ENCODE data around the gene GPX4. TPM values are rescaled to one million over a fixed set of nuclear protein-coding genes. Genes with fewer than 3 reads are reported as not detected.

GPX4 gene
- total and polyA plus RNA-seq, 12 donors: 332 to 1,424 (median 704) TPM

- peaks cover 0 to 22% (median 0%) of the 10 kb centered on the region in 3 donors for H3K9me3 ChIP-seq (replicated peaks in 1 of 3)
- no peaks in the 10 kb centered on the region for H3K27me3 ChIP-seq
- no peak overlapping the region for H3K4me3 ChIP-seq
- intact Hi-C loops (cut with DNase I): no loop called here
- TF ChIP-seq, protein P1, sequence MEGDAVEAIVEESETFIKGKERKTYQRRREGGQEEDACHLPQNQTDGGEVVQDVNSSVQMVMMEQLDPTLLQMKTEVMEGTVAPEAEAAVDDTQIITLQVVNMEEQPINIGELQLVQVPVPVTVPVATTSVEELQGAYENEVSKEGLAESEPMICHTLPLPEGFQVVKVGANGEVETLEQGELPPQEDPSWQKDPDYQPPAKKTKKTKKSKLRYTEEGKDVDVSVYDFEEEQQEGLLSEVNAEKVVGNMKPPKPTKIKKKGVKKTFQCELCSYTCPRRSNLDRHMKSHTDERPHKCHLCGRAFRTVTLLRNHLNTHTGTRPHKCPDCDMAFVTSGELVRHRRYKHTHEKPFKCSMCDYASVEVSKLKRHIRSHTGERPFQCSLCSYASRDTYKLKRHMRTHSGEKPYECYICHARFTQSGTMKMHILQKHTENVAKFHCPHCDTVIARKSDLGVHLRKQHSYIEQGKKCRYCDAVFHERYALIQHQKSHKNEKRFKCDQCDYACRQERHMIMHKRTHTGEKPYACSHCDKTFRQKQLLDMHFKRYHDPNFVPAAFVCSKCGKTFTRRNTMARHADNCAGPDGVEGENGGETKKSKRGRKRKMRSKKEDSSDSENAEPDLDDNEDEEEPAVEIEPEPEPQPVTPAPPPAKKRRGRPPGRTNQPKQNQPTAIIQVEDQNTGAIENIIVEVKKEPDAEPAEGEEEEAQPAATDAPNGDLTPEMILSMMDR (IDR thresholded peaks at IDR 0.05): no peak
- TF ChIP-seq POLR2A (IDR thresholded peaks at IDR 0.05): no peak
- no peak for DNase-seq
- no peaks in the 10 kb centered on the region for H3K36me3 ChIP-seq (replicated peaks in 1 of 2)
- no peaks in the 10 kb centered on the region for H3K4me1 ChIP-seq (replicated peaks in 1 of 2)
- H3K27ac ChIP-seq: no peak overlapping the region
- WGBS, 4 donors: 92 to 100% (median 98%) methylated on average over 1 to 14 of the region's 14 CpGs
Observed at GRCh38 chr19:1055028-1055425, 48.8 kb upstream of the GPX4 start.

DNA sequence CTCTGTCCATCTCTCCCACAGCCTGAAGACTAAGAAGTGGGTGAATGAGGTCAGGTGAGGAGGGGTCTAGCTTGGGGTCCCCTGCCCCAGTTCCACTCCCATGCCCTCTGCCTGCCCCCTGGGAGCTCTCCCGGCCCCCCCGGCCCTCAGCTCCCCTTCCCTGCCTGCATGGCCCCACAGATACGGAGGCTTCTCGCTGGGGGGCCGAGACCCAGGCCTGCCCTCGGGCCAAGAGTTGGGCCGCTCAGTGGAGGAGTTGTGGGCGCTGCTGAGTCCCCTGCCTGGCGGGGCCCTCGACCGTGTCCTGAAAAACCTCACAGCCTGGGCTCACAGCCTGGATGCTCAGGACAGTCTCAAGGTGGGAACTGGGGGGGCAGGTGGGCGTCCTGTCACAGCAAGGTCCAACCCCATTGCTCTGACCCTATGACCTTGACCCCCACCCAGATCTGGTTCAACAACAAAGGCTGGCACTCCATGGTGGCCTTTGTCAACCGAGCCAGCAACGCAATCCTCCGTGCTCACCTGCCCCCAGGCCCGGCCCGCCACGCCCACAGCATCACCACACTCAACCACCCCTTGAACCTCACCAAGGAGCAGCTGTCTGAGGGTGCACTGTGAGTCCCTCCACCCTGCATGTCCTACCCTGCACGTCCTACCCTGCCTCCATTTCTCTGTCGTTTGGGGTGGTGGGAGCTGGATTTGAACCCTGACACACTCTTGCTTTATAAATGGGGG, 47.7 kb upstream of the GPX4 start:
- Histone ChIP-seq H3K27ac (no peak overlapping the region), H3K27me3 (no peaks in the 10 kb centered on the region), H3K4me3 (no peak overlapping the region), H3K36me3 (replicated peaks in 1 of 2) (no peaks in the 10 kb centered on the region), H3K4me1 (replicated peaks in 1 of 2) (no peaks in the 10 kb centered on the region), H3K9me3 (replicated peaks in 1 of 3) (peaks cover 0 to 22% (median 0%) of the 10 kb centered on the region in 3 donors)
- 96 to 98% (median 97%) methylated on average over 11 to 20 of the region's 20 CpGs for WGBS, 4 donors
- DNase-seq: no peak
- intact Hi-C loops (cut with DNase I): no loop called here
- TF ChIP-seq, protein P1 (IDR thresholded peaks at IDR 0.05): no peak
- TF ChIP-seq POLR2A (IDR thresholded peaks at IDR 0.05): no peak

GRCh38 chr19:1057176-1057855, 46.5 kb upstream of the GPX4 start:
- TF ChIP-seq, protein P1 (IDR thresholded peaks at IDR 0.05): peak in 2 of 6 experiments; percentile 9 to 10
- TF ChIP-seq POLR2A (IDR thresholded peaks at IDR 0.05): no peak
- peaks cover 0 to 22% (median 0%) of the 10 kb centered on the region in 3 donors for H3K9me3 ChIP-seq (replicated peaks in 1 of 3)
- H3K4me3 ChIP-seq: no peak overlapping the region
- no peaks in the 10 kb centered on the region for H3K4me1 ChIP-seq (replicated peaks in 1 of 2)
- DNase-seq: no peak
- intact Hi-C loops (cut with DNase I): no loop called here
- no peaks in the 10 kb centered on the region for H3K36me3 ChIP-seq (replicated peaks in 1 of 2)
- H3K27me3 ChIP-seq: no peaks in the 10 kb centered on the region
- H3K27ac ChIP-seq: no peak overlapping the region
- 43 to 57% (median 54%) methylated on average over 3 of the region's 3 CpGs for WGBS, 4 donors

- intact Hi-C loops (cut with DNase I): no loop called here
- H3K36me3 ChIP-seq (replicated peaks in 1 of 2): no peaks in the 10 kb centered on the region
- H3K27ac ChIP-seq: no peak overlapping the region
- TF ChIP-seq, protein P1 (IDR thresholded peaks at IDR 0.05): no peak
- TF ChIP-seq POLR2A (IDR thresholded peaks at IDR 0.05): no peak
- H3K9me3 ChIP-seq (replicated peaks in 1 of 3): peaks cover 0 to 22% (median 0%) of the 10 kb centered on the region in 3 donors
- no peaks in the 10 kb centered on the region for H3K4me1 ChIP-seq (replicated peaks in 1 of 2)
- no peak for DNase-seq
- no peaks in the 10 kb centered on the region for H3K27me3 ChIP-seq
- H3K4me3 ChIP-seq: no peak overlapping the region
- WGBS, 4 donors: 93 to 100% (median 96%) methylated on average over 5 of the region's 5 CpGs
Observed at GRCh38 chr19:1058112-1058511, 45.7 kb upstream of the GPX4 start.
